Measurements from ENCODE around the gene FGF8.

FGF8 gene

GRCh38 chr10:101780818-101781654 lies 5.1 kb upstream of the FGF8 start:
- H3K4me1 ChIP-seq (ENCODE audit: control insufficient read depth, low read depth, low read length), result peaks cover 20% of the 10 kb centered on the region
- no peak overlapping the region for H3K4me3 ChIP-seq (ENCODE audit: low read length)
- no peaks in the 10 kb centered on the region for H3K9me3 ChIP-seq (ENCODE audit: control insufficient read depth, low read depth, low read length)
- H3K27ac ChIP-seq (ENCODE audit: low read length), result no peak overlapping the region
- H3K27me3 ChIP-seq (ENCODE audit: control insufficient read depth, insufficient read depth, low read length), result peaks cover 49% of the 10 kb centered on the region
- H3K36me3 ChIP-seq (ENCODE audit: control insufficient read depth, low read depth, low read length), result peaks cover 17% of the 10 kb centered on the region
- no peak overlapping the region for H3K9ac ChIP-seq (ENCODE audit: low read length)

GRCh38 chr10:101780187-101780817 lies 4.4 kb upstream of the FGF8 start:
- Histone ChIP-seq H3K4me1 (ENCODE audit: control insufficient read depth, low read depth, low read length) (peaks cover 20% of the 10 kb centered on the region), H3K4me3 (ENCODE audit: low read length) (peak overlapping the region; percentile 46)

GRCh38 chr10:101779544-101780186 lies 3.8 kb upstream of the FGF8 start:
- Histone ChIP-seq H3K4me3 (ENCODE audit: low read length) (peak overlapping the region; percentile 71), H3K36me3 (ENCODE audit: control insufficient read depth, low read depth, low read length) (peaks cover 4% of the 10 kb centered on the region), H3K27ac (ENCODE audit: low read length) (no peak overlapping the region), H3K9ac (ENCODE audit: low read length) (no peak overlapping the region), H3K4me1 (ENCODE audit: control insufficient read depth, low read depth, low read length) (peaks cover 22% of the 10 kb centered on the region), H3K27me3 (ENCODE audit: control insufficient read depth, insufficient read depth, low read length) (peaks cover 60% of the 10 kb centered on the region), H3K9me3 (ENCODE audit: control insufficient read depth, low read depth, low read length) (no peaks in the 10 kb centered on the region)

More at GRCh38 chr10:101780187-101780817, 4.4 kb upstream of the FGF8 start:
- H3K36me3 ChIP-seq (ENCODE audit: control insufficient read depth, low read depth, low read length), result peaks cover 10% of the 10 kb centered on the region
- peaks cover 54% of the 10 kb centered on the region for H3K27me3 ChIP-seq (ENCODE audit: control insufficient read depth, insufficient read depth, low read length)
- H3K9ac ChIP-seq (ENCODE audit: low read length), result no peak overlapping the region
- no peak overlapping the region for H3K27ac ChIP-seq (ENCODE audit: low read length)
- no peaks in the 10 kb centered on the region for H3K9me3 ChIP-seq (ENCODE audit: control insufficient read depth, low read depth, low read length)

GRCh38 chr10:101778781-101779543 lies 3.0 kb upstream of the FGF8 start:
- Histone ChIP-seq H3K9ac (ENCODE audit: low read length) (no peak overlapping the region), H3K9me3 (ENCODE audit: control insufficient read depth, low read depth, low read length) (no peaks in the 10 kb centered on the region), H3K27ac (ENCODE audit: low read length) (no peak overlapping the region), H3K4me1 (ENCODE audit: control insufficient read depth, low read depth, low read length) (peaks cover 27% of the 10 kb centered on the region), H3K4me3 (ENCODE audit: low read length) (peak overlapping the region; percentile 71), H3K27me3 (ENCODE audit: control insufficient read depth, insufficient read depth, low read length) (peaks cover 67% of the 10 kb centered on the region), H3K36me3 (ENCODE audit: control insufficient read depth, low read depth, low read length) (no peaks in the 10 kb centered on the region)

- Histone ChIP-seq H3K4me1 (ENCODE audit: control insufficient read depth, low read depth, low read length) (peaks cover 34% of the 10 kb centered on the region), H3K27ac (ENCODE audit: low read length) (no peak overlapping the region), H3K27me3 (ENCODE audit: control insufficient read depth, insufficient read depth, low read length) (peaks cover 74% of the 10 kb centered on the region), H3K9ac (ENCODE audit: low read length) (no peak overlapping the region), H3K4me3 (ENCODE audit: low read length) (peak overlapping the region; percentile 71), H3K9me3 (ENCODE audit: control insufficient read depth, low read depth, low read length) (no peaks in the 10 kb centered on the region), H3K36me3 (ENCODE audit: control insufficient read depth, low read depth, low read length) (no peaks in the 10 kb centered on the region)
Measured at GRCh38 chr10:101778151-101778780, 2.4 kb upstream of the FGF8 start.

- peaks cover 80% of the 10 kb centered on the region for H3K27me3 ChIP-seq (ENCODE audit: control insufficient read depth, insufficient read depth, low read length)
- no peak overlapping the region for H3K9ac ChIP-seq (ENCODE audit: low read length)
- peaks cover 40% of the 10 kb centered on the region for H3K4me1 ChIP-seq (ENCODE audit: control insufficient read depth, low read depth, low read length)
- H3K9me3 ChIP-seq (ENCODE audit: control insufficient read depth, low read depth, low read length), result no peaks in the 10 kb centered on the region
- no peak overlapping the region for H3K27ac ChIP-seq (ENCODE audit: low read length)
- H3K36me3 ChIP-seq (ENCODE audit: control insufficient read depth, low read depth, low read length), result no peaks in the 10 kb centered on the region
- no peak overlapping the region for H3K4me3 ChIP-seq (ENCODE audit: low read length)
Measured at GRCh38 chr10:101777619-101778145, 1.8 kb upstream of the FGF8 start.

- Histone ChIP-seq H3K9me3 (ENCODE audit: control insufficient read depth, low read depth, low read length) (no peaks in the 10 kb centered on the region), H3K4me3 (ENCODE audit: low read length) (peak overlapping the region; percentile 23), H3K9ac (ENCODE audit: low read length) (no peak overlapping the region), H3K27me3 (ENCODE audit: control insufficient read depth, insufficient read depth, low read length) (peaks cover 94% of the 10 kb centered on the region), H3K27ac (ENCODE audit: low read length) (no peak overlapping the region), H3K36me3 (ENCODE audit: control insufficient read depth, low read depth, low read length) (no peaks in the 10 kb centered on the region), H3K4me1 (ENCODE audit: control insufficient read depth, low read depth, low read length) (peaks cover 45% of the 10 kb centered on the region)
Measured at GRCh38 chr10:101776161-101776817, 375 bp upstream of the FGF8 start.

- Histone ChIP-seq H3K4me3 (ENCODE audit: low read length) (peak overlapping the region; percentile 31), H3K27me3 (ENCODE audit: control insufficient read depth, insufficient read depth, low read length) (peaks cover 86% of the 10 kb centered on the region), H3K4me1 (ENCODE audit: control insufficient read depth, low read depth, low read length) (peaks cover 35% of the 10 kb centered on the region), H3K9ac (ENCODE audit: low read length) (no peak overlapping the region), H3K27ac (ENCODE audit: low read length) (no peak overlapping the region), H3K9me3 (ENCODE audit: control insufficient read depth, low read depth, low read length) (no peaks in the 10 kb centered on the region), H3K36me3 (ENCODE audit: control insufficient read depth, low read depth, low read length) (no peaks in the 10 kb centered on the region)
Measured at GRCh38 chr10:101774589-101775272, 1.2 kb downstream of the FGF8 start.

GRCh38 chr10:101773923-101774588 lies 1.9 kb downstream of the FGF8 start:
- Histone ChIP-seq H3K9me3 (ENCODE audit: control insufficient read depth, low read depth, low read length) (no peaks in the 10 kb centered on the region), H3K27me3 (ENCODE audit: control insufficient read depth, insufficient read depth, low read length) (peaks cover 80% of the 10 kb centered on the region), H3K4me1 (ENCODE audit: control insufficient read depth, low read depth, low read length) (peaks cover 35% of the 10 kb centered on the region), H3K27ac (ENCODE audit: low read length) (no peak overlapping the region), H3K36me3 (ENCODE audit: control insufficient read depth, low read depth, low read length) (no peaks in the 10 kb centered on the region), H3K4me3 (ENCODE audit: low read length) (peak overlapping the region; percentile 31), H3K9ac (ENCODE audit: low read length) (no peak overlapping the region)
